ENCODE results near the gene DNAH7.

GRCh38 chr2:195756218-195756942, 312.3 kb downstream of the DNAH7 start:
- TF ChIP-seq ZNF333 (CRISPR knock-in tag; IDR thresholded peaks at IDR 0.05; ENCODE audit: borderline replicate concordance) (no peak), ARID3A (IDR thresholded peaks at IDR 0.05; ENCODE audit: low read depth, low read length) (no peak), CREB1 (IDR thresholded peaks at IDR 0.05) (no peak), CREB1 (CRISPR knock-in tag; IDR thresholded peaks at IDR 0.05) (no peak)
- TF ChIP-seq, protein P1, sequence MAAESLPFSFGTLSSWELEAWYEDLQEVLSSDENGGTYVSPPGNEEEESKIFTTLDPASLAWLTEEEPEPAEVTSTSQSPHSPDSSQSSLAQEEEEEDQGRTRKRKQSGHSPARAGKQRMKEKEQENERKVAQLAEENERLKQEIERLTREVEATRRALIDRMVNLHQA (CRISPR knock-in tag; IDR thresholded peaks at IDR 0.05): no peak

Measured in HepG2 (cell line).